Loucy (cell line): Measurements from ENCODE around the gene FARP1.

Source experiments
- H2AFZ ChIP-seq: fragments of 200-600 bp; sonication (generic); 2 replicates; pipeline ENCODE4 v1.6.0; 2016; ENCODE audit warnings: antibody characterized with exemption, mild to moderate bottlenecking, low read length, moderate library complexity
- H3F3A ChIP-seq: fragments of 200-600 bp; 2 replicates; pipeline ENCODE4 v1.6.0; 2016; ENCODE audit warnings: antibody characterized with exemption, low read depth, mild to moderate bottlenecking
- H3K27me3 ChIP-seq: fragments of 200-600 bp; sonication (generic); 2 replicates; pipeline ENCODE4 v1.6.1; 2014; ENCODE audit warnings: low read length, mild to moderate bottlenecking; ENCODE audit not compliant: insufficient read depth, poor library complexity, severe bottlenecking
- H3K36me3 ChIP-seq: fragments of 200-600 bp; sonication (generic); 2 replicates; pipeline ENCODE4 v1.6.1; 2016; ENCODE audit warnings: low read length; ENCODE audit not compliant: insufficient read depth
- H3K4me1 ChIP-seq: fragments of 200-600 bp; sonication (generic); 2 replicates; pipeline ENCODE4 v1.5.1; 2014; ENCODE audit warnings: low read length, mild to moderate bottlenecking; ENCODE audit not compliant: insufficient read depth, poor library complexity, severe bottlenecking
- H3K4me2 ChIP-seq: fragments of 200-600 bp; sonication (generic); 2 replicates; pipeline ENCODE4 v1.6.0; 2014; ENCODE audit warnings: antibody characterized with exemption, low read length, low read depth, mild to moderate bottlenecking; ENCODE audit not compliant: poor library complexity, severe bottlenecking
- H3K4me3 ChIP-seq: fragments of 200-600 bp; sonication (generic); 2 replicates; pipeline ENCODE4 v1.5.1; 2014; ENCODE audit warnings: low read length, mild to moderate bottlenecking, mixed read lengths; ENCODE audit not compliant: poor library complexity, severe bottlenecking
- H3K79me2 ChIP-seq: fragments of 200-600 bp; sonication (generic); 2 replicates; pipeline ENCODE4 v1.6.1; 2014; ENCODE audit warnings: low read length; ENCODE audit not compliant: insufficient read depth
- H3K9ac ChIP-seq: fragments of 200-600 bp; sonication (generic); 2 replicates; pipeline ENCODE4 v1.6.0; 2014; ENCODE audit warnings: mild to moderate bottlenecking, low read depth, low read length, moderate library complexity; ENCODE audit not compliant: poor library complexity, severe bottlenecking
- H3K9me2 ChIP-seq: fragments of 200-600 bp; sonication (generic); replicated peaks from 2 replicates; pipeline ENCODE4 v1.6.1; 2016; ENCODE audit warnings: low read depth, low read length, mixed read lengths
- H3K9me3 ChIP-seq: fragments of 200-600 bp; sonication (generic); 2 replicates; pipeline ENCODE4 v1.6.1; 2014; ENCODE audit warnings: mild to moderate bottlenecking, antibody characterized with exemption, low read length, low read depth; ENCODE audit not compliant: insufficient read depth
- H4K20me1 ChIP-seq: fragments of 200-600 bp; sonication (generic); 2 replicates; pipeline ENCODE4 v1.6.0; 2014; ENCODE audit warnings: antibody characterized with exemption, low read length, mild to moderate bottlenecking; ENCODE audit not compliant: insufficient read depth, poor library complexity, severe bottlenecking
- EZH2phosphoT487 ChIP-seq: fragments of 200-600 bp; IDR thresholded peaks from 2 replicates; pipeline ENCODE4 v1.6.1; 2018; ENCODE audit warnings: antibody characterized with exemption, mild to moderate bottlenecking, moderate library complexity, borderline replicate concordance
- TF ChIP-seq, protein P1 (sequence below): fragments of 200-600 bp; sonication (generic); conservative IDR thresholded peaks from 2 replicates; pipeline ENCODE4 v1.5.1; 2014; ENCODE audit warnings: mild to moderate bottlenecking, antibody characterized with exemption, low read length

The FARP1 gene

DNA sequence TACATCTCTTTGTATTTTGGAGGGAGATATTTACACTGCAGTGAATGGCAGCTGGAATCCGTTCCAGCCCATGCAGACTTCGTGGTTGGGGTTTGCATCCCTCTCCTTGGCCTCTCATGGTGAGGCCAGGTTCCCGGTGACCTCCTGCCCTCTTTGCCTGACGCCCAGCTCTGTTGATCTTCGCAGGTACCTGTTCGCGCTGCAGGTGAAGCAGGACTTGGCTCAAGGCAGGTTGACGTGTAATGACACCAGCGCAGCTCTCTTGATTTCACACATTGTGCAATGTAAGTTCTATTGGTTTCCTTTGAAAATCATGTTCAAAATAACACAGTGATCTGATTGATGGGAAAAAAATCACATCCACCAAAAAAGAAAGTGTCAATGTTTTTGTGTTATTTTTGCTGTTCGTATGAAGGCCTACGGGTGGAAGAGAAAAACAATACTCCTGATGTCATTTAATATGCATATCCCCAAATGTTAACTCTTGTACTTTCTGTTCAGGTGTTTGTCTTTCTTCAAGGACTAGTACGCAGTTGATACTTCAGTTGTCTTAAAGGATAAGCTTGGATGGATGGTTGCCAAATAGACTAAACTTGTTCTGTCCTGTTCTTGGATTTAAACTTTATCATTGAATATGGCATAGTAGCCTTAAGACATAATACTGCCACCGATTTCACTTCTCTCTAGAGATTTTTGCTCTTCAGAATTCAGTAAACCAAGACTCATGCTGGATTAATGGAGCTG lies 234.9 kb downstream of the FARP1 start:
- Histone ChIP-seq H3K4me2 (no peak overlapping the region), H3K79me2 (no peaks in the 10 kb centered on the region), H4K20me1 (no peaks in the 10 kb centered on the region), H3K9me3 (0 out of 2 replicates have a peak, but pooled peaks cover 3% of the 10 kb centered on the region), H3K9me2 (no peaks in the 10 kb centered on the region), H3F3A (no peaks in the 10 kb centered on the region), H3K4me3 (no peak overlapping the region), H3K36me3 (no peaks in the 10 kb centered on the region), H3K27me3 (no peaks in the 10 kb centered on the region), H3K4me1 (no peaks in the 10 kb centered on the region), H2AFZ (no peak overlapping the region), H3K9ac (no peak overlapping the region)
- TF ChIP-seq, protein P1, sequence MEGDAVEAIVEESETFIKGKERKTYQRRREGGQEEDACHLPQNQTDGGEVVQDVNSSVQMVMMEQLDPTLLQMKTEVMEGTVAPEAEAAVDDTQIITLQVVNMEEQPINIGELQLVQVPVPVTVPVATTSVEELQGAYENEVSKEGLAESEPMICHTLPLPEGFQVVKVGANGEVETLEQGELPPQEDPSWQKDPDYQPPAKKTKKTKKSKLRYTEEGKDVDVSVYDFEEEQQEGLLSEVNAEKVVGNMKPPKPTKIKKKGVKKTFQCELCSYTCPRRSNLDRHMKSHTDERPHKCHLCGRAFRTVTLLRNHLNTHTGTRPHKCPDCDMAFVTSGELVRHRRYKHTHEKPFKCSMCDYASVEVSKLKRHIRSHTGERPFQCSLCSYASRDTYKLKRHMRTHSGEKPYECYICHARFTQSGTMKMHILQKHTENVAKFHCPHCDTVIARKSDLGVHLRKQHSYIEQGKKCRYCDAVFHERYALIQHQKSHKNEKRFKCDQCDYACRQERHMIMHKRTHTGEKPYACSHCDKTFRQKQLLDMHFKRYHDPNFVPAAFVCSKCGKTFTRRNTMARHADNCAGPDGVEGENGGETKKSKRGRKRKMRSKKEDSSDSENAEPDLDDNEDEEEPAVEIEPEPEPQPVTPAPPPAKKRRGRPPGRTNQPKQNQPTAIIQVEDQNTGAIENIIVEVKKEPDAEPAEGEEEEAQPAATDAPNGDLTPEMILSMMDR = no peak
- TF ChIP-seq EZH2phosphoT487 = no peak

DNA sequence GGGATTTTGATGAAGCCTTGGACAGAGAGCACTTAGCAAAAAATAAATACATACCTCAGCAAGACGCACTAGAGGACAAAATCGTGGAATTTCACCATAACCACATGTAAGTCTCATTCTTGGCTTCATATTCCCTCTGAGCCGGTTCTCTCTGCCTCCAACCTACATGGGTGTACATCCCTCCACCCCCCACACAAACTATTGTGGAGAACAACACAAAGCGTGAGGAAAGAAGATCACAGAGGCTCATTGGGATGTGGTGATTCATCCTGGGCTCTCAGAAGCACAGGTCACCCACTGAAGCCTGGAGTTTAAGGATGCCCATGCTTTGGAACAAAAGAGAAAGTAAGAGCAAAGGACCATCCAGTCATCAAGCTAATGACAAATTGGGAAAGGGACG lies 241.8 kb downstream of the FARP1 start:
- Histone ChIP-seq H3K36me3 (no peaks in the 10 kb centered on the region), H3K4me2 (no peak overlapping the region), H3K9me2 (no peaks in the 10 kb centered on the region), H3K79me2 (no peaks in the 10 kb centered on the region), H3K9me3 (no peaks in the 10 kb centered on the region), H3F3A (no peaks in the 10 kb centered on the region), H3K4me3 (no peak overlapping the region), H2AFZ (no peak overlapping the region), H3K4me1 (no peaks in the 10 kb centered on the region), H3K27me3 (no peaks in the 10 kb centered on the region), H4K20me1 (no peaks in the 10 kb centered on the region), H3K9ac (no peak overlapping the region)
- no peak for TF ChIP-seq EZH2phosphoT487
- TF ChIP-seq, protein P1 = no peak

DNA sequence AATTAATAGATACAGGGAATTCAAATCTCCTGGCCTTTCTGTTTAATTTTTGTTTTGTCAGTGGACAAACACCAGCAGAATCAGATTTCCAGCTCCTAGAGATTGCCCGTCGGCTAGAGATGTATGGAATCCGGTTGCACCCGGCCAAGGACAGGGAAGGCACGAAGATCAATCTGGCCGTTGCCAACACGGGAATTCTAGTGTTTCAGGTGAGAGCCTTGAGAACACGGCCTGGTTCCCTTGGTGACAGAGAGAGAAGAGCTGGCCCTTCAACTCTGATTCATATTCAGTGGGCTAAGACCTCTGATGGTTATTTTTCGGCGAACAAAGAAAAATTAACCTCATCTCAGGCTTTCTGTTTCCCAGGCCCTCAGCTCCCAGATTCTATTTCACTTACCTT lies 242.7 kb downstream of the FARP1 start:
- Histone ChIP-seq H3K36me3 (no peaks in the 10 kb centered on the region), H4K20me1 (no peaks in the 10 kb centered on the region), H3F3A (no peaks in the 10 kb centered on the region), H3K27me3 (no peaks in the 10 kb centered on the region), H3K9me2 (no peaks in the 10 kb centered on the region), H3K4me1 (no peaks in the 10 kb centered on the region), H3K4me2 (no peak overlapping the region), H3K9me3 (no peaks in the 10 kb centered on the region), H3K9ac (no peak overlapping the region), H2AFZ (no peak overlapping the region), H3K4me3 (no peak overlapping the region), H3K79me2 (no peaks in the 10 kb centered on the region)
- TF ChIP-seq EZH2phosphoT487 = no peak
- TF ChIP-seq, protein P1 = no peak
